ENCODE results near the gene PTPN20.
"Not testable (repeated sequence)": the region's sequence is repeated elsewhere in the genome, so short reads cannot be mapped to it uniquely, and the experiment has no call there.

DNA sequence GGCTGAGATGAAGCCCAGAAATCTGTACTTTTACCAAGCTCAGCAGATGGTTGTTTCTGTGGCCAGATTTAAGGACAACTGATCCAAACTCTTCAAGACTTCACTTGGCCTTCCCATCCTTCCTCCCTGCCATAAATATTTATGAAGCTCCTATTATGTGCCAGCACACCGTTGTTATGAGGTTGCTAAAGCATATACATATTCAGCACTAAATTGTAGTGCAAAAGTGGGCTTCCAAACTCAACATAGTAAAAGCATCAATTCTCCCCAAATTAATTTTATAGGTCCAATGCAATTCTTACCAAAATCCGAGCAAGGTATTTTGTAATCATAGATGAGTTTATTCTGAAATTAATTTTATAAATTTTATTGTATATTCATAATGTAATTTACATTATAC lies 10.0 kb upstream of the PTPN20 start:
- TF ChIP-seq, protein P1, sequence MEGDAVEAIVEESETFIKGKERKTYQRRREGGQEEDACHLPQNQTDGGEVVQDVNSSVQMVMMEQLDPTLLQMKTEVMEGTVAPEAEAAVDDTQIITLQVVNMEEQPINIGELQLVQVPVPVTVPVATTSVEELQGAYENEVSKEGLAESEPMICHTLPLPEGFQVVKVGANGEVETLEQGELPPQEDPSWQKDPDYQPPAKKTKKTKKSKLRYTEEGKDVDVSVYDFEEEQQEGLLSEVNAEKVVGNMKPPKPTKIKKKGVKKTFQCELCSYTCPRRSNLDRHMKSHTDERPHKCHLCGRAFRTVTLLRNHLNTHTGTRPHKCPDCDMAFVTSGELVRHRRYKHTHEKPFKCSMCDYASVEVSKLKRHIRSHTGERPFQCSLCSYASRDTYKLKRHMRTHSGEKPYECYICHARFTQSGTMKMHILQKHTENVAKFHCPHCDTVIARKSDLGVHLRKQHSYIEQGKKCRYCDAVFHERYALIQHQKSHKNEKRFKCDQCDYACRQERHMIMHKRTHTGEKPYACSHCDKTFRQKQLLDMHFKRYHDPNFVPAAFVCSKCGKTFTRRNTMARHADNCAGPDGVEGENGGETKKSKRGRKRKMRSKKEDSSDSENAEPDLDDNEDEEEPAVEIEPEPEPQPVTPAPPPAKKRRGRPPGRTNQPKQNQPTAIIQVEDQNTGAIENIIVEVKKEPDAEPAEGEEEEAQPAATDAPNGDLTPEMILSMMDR (IDR thresholded peaks at IDR 0.05) = not testable (repeated sequence)
- TF ChIP-seq POLR2A, POLR2AphosphoS5 (IDR thresholded peaks at IDR 0.05): not testable (repeated sequence)
